HG03521 (cell line): Measurements from ENCODE around the gene PPP1R1C.
"Not testable (repeated sequence)": the region's sequence is repeated elsewhere in the genome, so short reads cannot be mapped to it uniquely, and the experiment has no call there.

ENCODE experiments used
- ATAC-seq: cut with Tn5 transposase; IDR thresholded peaks from one replicate; pipeline ENCODE4 v1.9.1; 2021; ENCODE audit warnings: mild to moderate bottlenecking, moderate library complexity; ENCODE audit not compliant: unreplicated experiment

The PPP1R1C gene

DNA sequence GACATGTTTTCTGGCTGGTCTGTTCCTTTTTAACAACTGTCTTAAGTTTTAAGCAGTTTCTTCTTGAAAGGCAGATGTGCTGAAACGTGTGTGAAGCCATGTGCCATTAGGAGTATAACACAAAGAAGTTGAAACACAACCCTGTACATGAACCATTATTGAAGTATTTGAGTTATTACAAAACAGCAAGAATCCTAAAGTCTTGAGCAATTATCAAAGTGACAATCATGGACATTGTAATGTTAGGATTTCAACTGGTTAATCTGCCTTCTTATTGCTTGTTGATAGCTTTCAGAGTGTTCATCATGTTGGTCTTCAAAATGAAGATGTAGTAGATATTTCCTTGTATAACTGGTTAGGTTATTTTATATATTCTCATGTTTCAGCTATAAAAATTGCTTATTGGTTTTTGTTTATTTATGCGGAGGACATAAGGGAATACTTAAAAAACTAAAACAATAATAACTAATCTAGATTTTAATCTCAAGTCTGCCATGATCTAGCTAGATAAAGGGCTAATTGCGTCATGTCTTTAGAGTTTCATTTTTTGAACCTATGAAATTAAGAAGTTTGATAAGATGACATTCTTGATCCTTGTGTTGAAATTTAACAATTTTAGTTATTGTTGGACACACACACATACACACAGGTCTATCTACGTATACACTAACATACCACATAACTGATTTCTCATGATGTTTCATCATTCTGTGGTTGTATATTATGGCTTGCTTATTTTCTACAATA, 21.1 kb downstream of the PPP1R1C start:
- ATAC-seq = no peak

DNA sequence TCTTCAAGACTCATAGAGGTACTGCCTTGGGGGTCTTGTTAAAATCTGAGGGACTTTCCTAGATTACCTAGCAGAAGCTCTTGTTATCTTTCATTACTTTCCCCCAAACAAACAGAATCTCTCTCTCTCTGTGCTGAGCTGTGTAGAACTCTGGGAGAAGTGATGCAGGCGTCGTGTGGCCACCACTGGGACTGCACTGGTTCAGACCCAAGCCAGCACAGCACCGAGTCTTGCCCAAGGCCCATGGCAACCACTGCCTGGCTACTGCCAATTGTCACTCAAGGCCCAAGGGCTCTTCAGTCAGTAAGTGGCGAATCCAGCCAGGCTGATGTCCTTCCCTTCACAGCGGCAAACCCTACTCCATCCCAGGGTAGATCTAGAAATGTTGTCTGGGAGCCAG, 28.6 kb downstream of the PPP1R1C start:
- no peak for ATAC-seq

DNA sequence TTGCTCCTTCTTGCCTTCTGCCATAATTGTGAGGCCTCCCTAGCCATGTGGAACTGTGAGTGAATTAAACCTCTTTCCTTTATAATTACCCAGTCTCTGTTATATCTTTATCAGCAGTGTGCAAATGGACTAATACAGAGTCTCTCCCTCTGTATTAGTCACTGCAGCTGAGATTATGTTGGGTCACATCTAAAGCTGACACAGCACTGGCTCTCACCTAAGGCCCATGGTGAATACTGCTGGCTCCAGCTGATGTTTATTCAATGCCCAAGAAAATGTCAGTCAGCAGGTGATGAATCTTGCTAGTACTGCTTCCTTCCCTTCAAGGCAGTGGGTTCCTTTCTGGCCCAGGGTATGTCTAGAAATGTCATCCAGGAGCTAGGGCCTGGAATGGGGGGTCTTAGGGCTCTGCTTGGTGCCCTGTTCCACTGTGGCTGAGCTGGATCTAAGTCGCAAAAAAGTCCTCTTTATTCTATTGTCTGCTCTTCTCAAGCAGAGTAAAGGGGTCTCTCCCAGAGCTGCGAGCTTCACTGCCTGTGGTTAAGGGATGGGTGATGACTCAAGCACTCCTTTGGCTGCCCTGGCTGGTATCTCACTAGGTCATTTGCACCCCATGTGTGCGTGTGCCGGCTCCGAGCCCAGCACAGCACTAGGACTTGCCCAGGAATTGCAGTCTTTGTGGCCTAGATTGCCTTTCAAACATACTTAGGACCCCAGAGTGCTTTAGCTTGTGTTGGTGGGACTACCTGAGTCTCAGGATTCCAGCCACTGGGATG, 29.9 kb downstream of the PPP1R1C start:
- ATAC-seq = no peak

DNA sequence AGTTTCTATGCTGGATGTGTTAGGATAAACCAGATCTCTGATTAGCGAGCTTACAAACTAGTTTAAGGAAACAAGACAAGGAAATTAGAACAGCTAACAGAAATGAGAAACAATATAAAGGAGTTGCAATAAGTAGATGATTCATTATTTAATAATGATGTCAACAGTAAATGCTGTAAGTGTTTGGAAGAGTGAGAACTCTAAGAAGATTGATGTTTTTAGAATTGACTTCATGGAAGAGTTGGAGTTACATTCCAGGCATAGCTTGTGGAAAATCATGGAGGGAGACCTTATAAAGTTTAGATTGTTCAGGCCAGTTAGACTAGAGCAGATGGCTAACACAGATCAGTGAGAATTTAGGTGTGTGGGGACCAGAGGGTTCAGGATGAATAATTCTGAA, 32.6 kb downstream of the PPP1R1C start:
- ATAC-seq = no peak

DNA sequence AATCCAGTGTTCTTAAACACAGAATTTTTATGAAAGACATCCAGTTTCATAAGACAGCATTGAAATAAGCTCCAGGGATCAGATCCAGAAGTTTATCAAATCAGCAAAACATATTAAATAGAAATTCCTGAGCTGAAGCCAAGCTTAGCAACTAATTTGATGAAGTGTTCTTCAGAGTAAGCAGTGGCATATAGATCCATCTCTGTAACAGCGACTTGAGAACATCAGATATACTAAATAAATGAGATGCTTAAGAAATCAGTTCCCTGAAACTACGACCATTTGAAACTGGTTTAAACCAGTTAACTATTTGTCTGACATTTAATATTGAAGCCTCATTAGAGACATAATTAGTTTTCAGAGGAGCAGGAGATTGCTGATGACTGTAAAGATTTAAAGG, 34.1 kb downstream of the PPP1R1C start:
- no peak for ATAC-seq

DNA sequence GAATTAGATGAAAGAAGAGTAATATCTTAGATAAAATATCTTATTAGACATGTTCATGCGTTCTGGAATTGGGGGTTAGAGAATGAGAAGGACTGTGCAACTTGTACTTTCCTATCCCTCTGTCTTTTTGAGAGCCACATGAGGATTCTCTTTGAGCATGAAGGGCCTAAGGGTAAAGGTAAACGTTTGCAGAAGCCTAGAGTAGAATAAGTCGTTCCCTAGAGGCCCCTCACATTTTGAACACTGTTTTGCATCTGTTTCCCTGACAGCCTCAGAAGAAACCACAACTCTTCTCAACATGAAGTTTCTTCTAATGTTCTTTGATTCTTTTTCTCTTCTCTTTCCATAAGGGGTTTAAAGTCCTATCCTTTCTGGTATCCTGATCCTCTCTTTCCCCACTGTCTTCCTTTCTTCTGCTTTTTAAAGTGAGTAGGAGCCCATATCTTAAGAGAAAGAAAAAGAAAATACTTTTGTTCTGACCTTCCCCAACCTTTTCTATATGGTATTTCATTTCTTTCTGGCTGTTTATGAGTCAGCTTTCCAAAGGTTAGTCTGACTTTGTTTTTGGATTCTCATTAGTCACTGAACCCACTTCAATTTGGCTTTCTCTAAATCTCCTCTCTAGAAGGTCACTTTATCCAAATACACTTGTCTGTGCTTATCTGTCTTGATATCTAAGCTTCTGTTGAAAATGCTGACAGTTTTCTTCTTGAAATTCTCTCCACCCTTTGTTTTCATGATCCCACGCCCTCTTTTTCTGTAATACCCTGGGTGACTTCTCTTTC, 34.8 kb downstream of the PPP1R1C start:
- no peak for ATAC-seq

DNA sequence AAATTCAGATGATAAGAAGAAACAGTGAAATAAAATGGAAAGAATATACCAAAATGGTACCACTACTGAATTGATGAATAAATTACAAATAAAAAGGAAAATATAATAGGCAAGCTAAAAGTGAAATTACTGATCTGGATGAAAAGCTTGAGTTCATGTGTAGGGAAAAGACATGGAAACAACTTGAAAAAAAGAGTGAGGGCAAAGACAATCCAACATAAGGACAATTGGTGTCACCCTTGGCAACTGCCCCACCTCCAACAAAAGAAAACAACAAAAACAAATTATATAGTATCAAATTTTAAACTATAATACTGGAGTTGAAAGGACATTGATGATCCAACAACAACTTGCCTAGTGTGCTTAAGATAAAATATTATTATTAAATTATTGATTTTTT, 37.6 kb downstream of the PPP1R1C start:
- ATAC-seq = no peak

DNA sequence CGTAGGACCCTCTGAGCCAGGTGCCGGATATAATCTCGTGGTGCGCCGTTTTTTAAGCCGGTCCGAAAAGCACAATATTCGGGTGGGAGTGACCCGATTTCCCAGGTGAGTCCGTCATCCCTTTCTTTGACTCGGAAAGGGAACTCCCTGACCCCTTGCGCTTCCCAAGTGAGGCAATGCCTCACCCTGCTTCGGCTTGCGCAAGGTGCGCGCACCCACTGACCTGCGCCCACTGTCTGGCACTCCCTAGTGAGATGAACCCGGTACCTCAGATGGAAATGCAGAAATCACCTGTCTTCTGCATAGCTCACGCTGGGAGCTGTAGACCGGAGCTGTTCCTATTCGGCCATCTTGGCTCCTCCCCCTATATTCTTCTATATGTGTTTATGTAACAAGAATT, 45.2 kb downstream of the PPP1R1C start:
- ATAC-seq = not testable (repeated sequence)

DNA sequence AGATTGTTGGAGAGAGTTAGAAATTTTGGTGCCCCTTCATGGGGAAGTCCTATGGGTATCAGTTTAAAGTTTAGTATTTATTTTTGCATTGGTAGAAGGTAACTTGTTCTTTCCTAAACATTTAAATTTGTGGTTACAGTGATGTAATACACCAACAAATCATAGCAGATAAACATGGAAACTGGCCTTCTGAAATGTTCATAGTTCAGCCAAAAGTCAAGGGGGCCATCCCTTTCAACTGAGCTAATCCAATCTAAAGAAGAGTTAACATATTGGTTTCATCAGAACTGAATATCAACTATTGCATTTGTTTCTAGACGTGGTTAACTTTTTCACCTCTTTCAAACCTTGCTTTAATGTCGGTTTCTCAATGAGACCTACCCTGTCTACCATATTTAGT, 46.3 kb downstream of the PPP1R1C start:
- ATAC-seq = no peak

DNA sequence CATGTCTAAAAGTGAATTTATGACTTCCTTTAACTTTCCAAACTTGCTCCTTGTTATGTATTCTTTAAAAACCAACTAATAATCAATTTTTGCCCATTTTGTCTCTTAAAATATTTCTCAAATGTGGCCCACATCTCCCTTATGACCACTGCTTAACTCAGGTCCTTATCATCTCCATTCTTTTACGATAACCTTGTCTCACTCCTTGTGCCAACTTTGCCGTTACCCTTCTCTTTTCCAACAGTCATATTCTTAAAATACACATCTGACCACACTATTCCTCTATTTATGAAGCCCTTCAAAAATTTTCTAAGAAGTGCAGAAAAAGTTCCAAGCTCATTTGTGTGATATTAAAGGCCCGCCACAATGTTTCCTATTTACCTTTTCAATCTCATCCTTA, 47.8 kb downstream of the PPP1R1C start:
- ATAC-seq = no peak

DNA sequence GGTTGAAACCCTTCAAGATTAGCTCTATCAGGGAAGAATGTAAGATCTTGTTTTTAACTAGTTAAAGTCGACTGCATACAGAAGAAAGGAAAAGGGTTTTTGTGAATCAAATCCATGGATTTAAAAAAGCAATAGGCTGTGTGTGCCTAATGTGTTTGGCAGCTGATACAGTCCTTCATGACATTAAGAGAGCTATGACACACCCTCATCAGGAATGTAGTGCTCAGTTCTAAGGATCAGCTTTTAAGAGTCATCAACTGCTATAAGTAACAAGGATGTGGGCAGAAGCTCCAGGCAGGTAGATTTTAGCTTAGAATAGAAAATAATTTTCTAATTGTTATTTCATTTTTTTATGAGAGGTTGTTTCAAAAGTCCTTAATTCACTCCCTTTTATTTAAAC, 52.9 kb downstream of the PPP1R1C start:
- no peak for ATAC-seq

DNA sequence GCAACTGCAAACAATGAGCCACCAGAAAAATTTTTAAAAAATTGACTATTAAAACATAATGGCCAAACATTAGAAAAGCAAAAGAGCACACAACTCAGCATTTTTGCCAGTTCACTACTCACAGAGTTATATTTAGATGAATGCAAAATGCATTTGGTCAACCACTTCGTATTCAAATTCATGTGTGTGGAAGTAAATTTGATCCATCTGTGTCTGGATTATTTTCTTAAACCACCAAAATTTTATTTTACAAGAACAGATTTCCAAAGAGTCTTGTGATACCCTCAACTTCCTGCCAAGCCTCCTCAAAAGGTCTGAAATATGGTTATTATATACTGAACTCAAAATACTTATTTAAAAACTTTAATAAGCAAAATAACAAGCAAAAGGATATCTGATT, 57.4 kb downstream of the PPP1R1C start:
- ATAC-seq = no peak

DNA sequence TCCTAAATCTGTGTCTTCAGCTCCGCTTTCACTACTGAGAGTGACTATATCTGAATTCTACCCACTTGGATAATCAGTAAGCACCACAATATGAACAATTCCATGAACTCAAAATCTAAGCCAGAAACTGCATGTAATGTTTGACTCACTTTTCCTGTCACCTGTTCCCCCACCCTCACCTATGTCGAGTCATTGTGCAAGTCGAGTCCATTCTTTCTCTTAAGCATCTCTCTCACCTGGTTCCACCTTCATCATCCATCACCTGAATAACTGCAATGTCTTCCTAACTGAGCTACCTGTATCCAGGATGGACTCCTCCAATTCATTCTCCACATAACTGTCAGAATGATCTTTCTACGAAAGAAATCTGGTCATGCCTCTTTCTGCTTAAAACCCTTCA, 58.2 kb downstream of the PPP1R1C start:
- ATAC-seq = no peak

DNA sequence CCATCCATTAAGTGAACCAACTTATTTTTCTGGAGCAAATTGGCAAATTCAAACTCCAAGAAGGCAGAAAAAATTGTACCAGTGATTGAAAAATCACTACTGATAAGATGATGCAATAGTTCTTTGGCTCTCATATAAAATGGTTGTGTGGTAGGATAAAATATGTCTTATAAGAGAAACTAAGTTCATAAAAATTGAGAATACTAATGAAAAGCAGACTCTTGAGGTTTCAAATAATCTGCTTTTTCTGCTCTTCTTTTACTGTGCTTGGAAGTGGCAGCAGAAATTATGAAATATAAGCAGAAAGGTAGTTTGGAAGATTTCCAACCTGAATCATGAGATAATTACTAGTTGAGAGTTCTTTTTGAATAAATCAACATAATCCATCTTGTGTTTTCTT, 61.9 kb downstream of the PPP1R1C start:
- no peak for ATAC-seq

DNA sequence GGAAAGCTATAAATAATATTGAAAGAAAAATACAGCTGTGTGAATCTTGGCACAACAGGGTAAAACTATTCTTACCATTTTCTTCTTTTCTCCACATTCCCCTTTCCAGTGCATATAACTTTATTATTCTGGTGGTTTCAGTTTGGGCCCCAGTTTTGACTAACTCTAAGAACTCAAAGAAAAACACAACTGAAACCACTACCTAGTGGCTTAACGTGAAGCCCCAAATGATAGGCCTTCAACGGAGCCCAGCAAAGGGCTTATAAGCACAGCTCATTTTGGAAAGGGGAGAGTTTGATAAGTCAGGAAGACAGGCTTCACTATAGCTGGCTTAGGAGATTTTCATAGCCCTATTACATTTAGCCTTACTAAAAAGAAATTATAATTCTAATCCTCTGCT, 62.4 kb downstream of the PPP1R1C start:
- ATAC-seq = no peak

DNA sequence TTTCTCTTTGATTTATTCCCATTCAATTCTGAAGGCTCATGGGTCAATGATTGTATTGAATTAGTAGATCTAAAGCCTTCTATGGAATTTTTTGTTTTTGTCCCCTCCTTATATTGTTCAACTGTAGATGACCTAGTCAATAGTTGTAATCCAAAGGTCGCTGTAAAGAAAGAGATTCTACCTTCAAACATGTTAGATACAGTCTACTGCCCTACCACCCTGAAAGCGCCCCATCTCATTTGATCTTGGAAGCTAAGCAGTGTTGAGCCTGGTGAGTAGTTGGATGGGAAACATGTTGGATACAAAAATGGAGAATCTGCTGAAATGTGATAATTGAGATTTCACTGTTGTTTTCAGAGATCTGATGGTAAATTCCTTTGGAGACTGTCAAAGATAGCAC, 63.0 kb downstream of the PPP1R1C start:
- ATAC-seq = no peak

DNA sequence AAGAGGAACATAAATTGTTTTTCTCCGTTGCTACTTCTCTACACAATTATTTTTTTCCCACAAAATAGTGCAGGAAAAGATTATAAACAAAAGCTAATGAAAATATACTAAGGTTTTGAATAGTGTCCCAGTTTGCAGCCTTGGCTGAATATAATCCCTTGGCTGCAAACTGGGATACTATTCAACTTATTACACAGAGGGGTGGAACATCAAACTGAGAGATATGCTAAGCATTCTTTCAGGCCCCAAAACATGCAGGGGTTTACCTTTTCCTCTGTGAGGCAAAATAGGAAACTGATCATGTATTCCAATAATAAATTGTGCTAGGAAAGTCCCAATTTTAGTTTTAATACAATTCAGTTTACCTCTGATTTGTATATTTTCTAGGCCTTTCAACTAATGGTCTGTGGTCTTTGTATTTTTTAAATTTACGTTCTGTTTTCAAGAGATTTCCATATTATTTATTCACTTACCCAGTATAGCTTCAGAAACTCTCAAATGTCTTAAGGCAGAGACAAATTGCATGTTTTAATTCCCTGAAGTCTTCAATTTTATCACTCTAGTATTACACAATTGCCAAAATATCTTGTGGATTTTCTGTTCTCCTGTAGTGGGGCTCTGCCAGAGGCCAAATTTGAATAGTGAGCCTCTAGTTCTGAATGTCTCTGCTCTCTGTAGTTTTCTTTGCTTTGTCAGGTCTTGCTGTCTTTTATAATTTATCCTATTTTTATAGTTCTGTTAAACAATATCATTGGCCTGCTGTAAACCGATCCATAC, 63.9 kb downstream of the PPP1R1C start:
- ATAC-seq = no peak

DNA sequence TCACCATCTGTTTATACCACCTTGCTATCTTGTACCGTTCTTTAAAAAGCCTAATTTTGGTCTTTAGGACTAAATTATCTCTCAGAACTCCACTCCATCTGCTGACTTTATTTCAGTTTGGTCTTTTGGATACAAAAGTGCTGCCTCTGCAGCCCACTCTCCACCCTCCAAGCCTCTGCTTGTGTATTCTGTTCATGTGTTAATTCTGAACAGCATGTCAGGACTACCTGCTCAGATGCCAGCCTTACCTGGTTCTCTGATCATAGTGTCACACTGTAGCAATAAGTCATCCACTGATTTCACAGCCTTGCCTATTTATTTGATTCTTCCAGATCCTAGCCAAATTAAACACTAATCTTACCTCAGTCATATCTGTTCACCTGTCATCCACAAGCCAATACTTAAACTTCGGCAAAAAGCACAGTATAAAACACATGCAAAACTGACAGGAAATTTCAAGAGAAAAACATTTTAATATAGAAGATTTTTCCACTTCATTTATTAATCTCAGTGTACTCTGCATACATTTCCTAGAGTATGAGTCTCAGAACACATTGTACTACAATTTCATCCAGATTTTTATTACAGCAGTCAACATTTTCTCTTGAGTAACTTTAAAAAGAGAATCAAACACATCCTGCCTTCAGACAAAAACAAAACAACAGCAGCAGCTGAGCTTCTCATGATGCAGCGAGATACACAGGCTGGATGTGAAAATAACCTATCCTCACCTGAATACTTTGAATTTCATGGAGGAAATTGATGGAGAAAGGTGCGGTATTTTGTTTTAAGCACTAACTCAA, 64.9 kb downstream of the PPP1R1C start:
- ATAC-seq = no peak

DNA sequence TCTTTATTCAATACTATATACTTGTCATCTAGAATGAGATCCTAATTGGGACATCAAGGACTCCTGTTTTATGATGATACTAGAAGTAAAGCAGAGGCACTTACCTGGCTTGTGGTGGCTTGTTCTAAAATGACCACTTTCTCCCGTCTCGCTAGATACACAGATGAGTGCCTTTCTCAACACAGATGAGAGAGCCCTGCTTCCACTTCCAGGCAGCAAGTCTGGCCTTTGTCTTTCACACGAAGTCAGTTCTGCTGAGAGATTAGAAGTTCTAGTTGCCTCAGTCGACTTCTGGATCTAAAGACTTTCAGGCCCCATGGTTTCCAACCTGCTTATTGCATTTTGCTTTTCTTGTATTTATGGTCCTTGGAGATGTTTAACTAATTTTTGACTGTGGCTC, 70.3 kb downstream of the PPP1R1C start:
- no peak for ATAC-seq

DNA sequence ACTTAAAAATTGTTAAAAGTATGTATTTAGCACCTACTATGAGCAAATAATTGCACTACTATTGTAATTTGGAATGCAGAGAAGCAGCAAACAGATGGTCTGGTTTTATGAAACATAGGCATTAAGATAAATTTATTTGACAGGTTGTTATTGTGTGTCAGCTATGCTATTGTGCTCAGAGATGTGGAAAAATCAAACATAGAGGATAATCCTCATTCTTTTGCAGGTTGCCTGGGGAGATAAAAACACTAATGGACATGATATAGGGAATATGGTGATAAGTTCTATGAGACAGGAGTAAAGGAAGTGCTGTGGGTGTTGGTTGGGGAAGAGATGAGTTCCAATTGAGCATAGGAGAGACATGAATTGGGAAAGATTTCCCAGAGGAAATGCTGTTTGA, 71.3 kb downstream of the PPP1R1C start:
- ATAC-seq = no peak
